ENCODE results near the gene RAB44.

The RAB44 gene

GRCh38 chr6:36682328-36683144 lies 15.1 kb upstream of the RAB44 start:
- no peak for TF ChIP-seq CTCF (conservative IDR thresholded peaks at IDR 0.05; ENCODE audit: control insufficient read depth, insufficient read depth, low read depth, low read length)
- peak overlapping the region; percentile 23 for H3K4me3 ChIP-seq (ENCODE audit: control insufficient read depth, low read depth, low read length)
- DNase-seq (ENCODE audit: low read depth): no peak

GRCh38 chr6:36683145-36683655 lies 14.4 kb upstream of the RAB44 start:
- TF ChIP-seq CTCF (conservative IDR thresholded peaks at IDR 0.05; ENCODE audit: control insufficient read depth, insufficient read depth, low read depth, low read length): no peak
- no peak overlapping the region for H3K4me3 ChIP-seq (ENCODE audit: control insufficient read depth, low read depth, low read length)
- DNase-seq (ENCODE audit: low read depth): no peak

- no peak overlapping the region for H3K4me3 ChIP-seq (ENCODE audit: control insufficient read depth, low read depth, low read length)
- no peak for TF ChIP-seq CTCF (conservative IDR thresholded peaks at IDR 0.05; ENCODE audit: control insufficient read depth, insufficient read depth, low read depth, low read length)
- no peak for DNase-seq (ENCODE audit: low read depth)
Observed at GRCh38 chr6:36683656-36684446, 13.8 kb upstream of the RAB44 start.

GRCh38 chr6:36684447-36684812 lies 13.2 kb upstream of the RAB44 start:
- TF ChIP-seq CTCF (conservative IDR thresholded peaks at IDR 0.05; ENCODE audit: control insufficient read depth, insufficient read depth, low read depth, low read length): no peak
- no peak for DNase-seq (ENCODE audit: low read depth)
- no peak overlapping the region for H3K4me3 ChIP-seq (ENCODE audit: control insufficient read depth, low read depth, low read length)

GRCh38 chr6:36685166-36685924 lies 12.3 kb upstream of the RAB44 start:
- no peak for TF ChIP-seq CTCF (conservative IDR thresholded peaks at IDR 0.05; ENCODE audit: control insufficient read depth, insufficient read depth, low read depth, low read length)
- no peak overlapping the region for H3K4me3 ChIP-seq (ENCODE audit: control insufficient read depth, low read depth, low read length)
- no peak for DNase-seq (ENCODE audit: low read depth)

- H3K4me3 ChIP-seq (ENCODE audit: control insufficient read depth, low read depth, low read length): no peak overlapping the region
- no peak for TF ChIP-seq CTCF (conservative IDR thresholded peaks at IDR 0.05; ENCODE audit: control insufficient read depth, insufficient read depth, low read depth, low read length)
- no peak for DNase-seq (ENCODE audit: low read depth)
Observed at GRCh38 chr6:36685926-36686667, 11.5 kb upstream of the RAB44 start.

Measured in fibroblast of mammary gland (primary cell).